SK-N-SH treated with all-trans-retinoic acid at 6 μM for 48 hours (cell line): Measurements from ENCODE around the gene PTPRD.

Experiments
- ATAC-seq: fragments of 200-7000 bp; cut with Tn5 transposase; 3 replicates; pipeline ENCODE4 v1.9.1; 2020; ENCODE audit warnings: mild to moderate bottlenecking, moderate library complexity
- ARNTL ChIP-seq: fragments of 450-650 bp; formaldehyde crosslinking; IDR thresholded peaks from 2 replicates; pipeline ENCODE4 v1.5.0; 2020; ENCODE audit warnings: low read depth, mild to moderate bottlenecking, moderate library complexity, borderline replicate concordance
- BACH2 ChIP-seq: fragments of 250-450 bp; sonication (Bioruptor Pico); IDR thresholded peaks from 2 replicates; pipeline ENCODE4 v1.9.0; 2021; ENCODE audit warnings: mild to moderate bottlenecking, borderline replicate concordance
- CREB5 ChIP-seq: fragments of 250-450 bp; sonication (Bioruptor Pico); IDR thresholded peaks from 2 replicates; pipeline ENCODE4 v1.5.1; 2020; ENCODE audit warnings: low read depth, mild to moderate bottlenecking, moderate library complexity
- CSRNP3 ChIP-seq: fragments of 250-450 bp; sonication (Bioruptor Pico); IDR thresholded peaks from 2 replicates; pipeline ENCODE4 v1.5.1; 2021; ENCODE audit warnings: mild to moderate bottlenecking, moderate library complexity
- GLIS3 ChIP-seq: fragments of 250-450 bp; sonication (Bioruptor Pico); IDR thresholded peaks from 2 replicates; pipeline ENCODE4 v1.5.0; 2020; ENCODE audit warnings: mild to moderate bottlenecking, moderate library complexity
- ISL1 ChIP-seq: fragments of 250-450 bp; sonication (Bioruptor Pico); IDR thresholded peaks from 2 replicates; pipeline ENCODE4 v2.1.2; 2022; ENCODE audit warnings: mild to moderate bottlenecking, moderate library complexity
- OSR1 ChIP-seq: fragments of 250-450 bp; sonication (Bioruptor Pico); IDR thresholded peaks from 2 replicates; pipeline ENCODE4 v1.8.0; 2022; ENCODE audit warnings: moderate library complexity, mild to moderate bottlenecking, inconsistent platforms
- POU6F1 ChIP-seq: fragments of 250-450 bp; sonication (Bioruptor Pico); IDR thresholded peaks from 2 replicates; pipeline ENCODE4 v1.8.0; 2021; ENCODE audit warnings: low read depth, mild to moderate bottlenecking, moderate library complexity, borderline replicate concordance
- PPARA ChIP-seq: fragments of 250-450 bp; sonication (Bioruptor Pico); IDR thresholded peaks from 2 replicates; pipeline ENCODE4 v1.5.0; 2020; ENCODE audit warnings: mild to moderate bottlenecking, borderline replicate concordance
- RARB ChIP-seq: fragments of 250-450 bp; sonication (Bioruptor Pico); IDR thresholded peaks from 2 replicates; pipeline ENCODE4 v1.8.0; 2021; ENCODE audit warnings: mild to moderate bottlenecking, moderate library complexity
- SNAI2 ChIP-seq: fragments of 250-450 bp; sonication (Bioruptor Pico); IDR thresholded peaks from 2 replicates; pipeline ENCODE4 v1.5.0; 2020; ENCODE audit warnings: mild to moderate bottlenecking, moderate library complexity
- TCF4 ChIP-seq: fragments of 250-450 bp; sonication (Bioruptor Pico); IDR thresholded peaks from 2 replicates; pipeline ENCODE4 v1.8.0; 2021; ENCODE audit warnings: mild to moderate bottlenecking, moderate library complexity, borderline replicate concordance
- TOX ChIP-seq: fragments of 250-450 bp; sonication (Bioruptor Pico); IDR thresholded peaks from 2 replicates; pipeline ENCODE4 v1.8.0; 2021; ENCODE audit warnings: mild to moderate bottlenecking, moderate library complexity, borderline replicate concordance
- TSHZ2 ChIP-seq: fragments of 250-450 bp; sonication (Bioruptor Pico); IDR thresholded peaks from 2 replicates; pipeline ENCODE4 v1.5.0; 2020; ENCODE audit warnings: mild to moderate bottlenecking, moderate library complexity
- ZC3H10 ChIP-seq: fragments of 250-450 bp; sonication (Bioruptor Pico); IDR thresholded peaks from 2 replicates; pipeline ENCODE4 v1.5.1; 2021; ENCODE audit warnings: mild to moderate bottlenecking, moderate library complexity
- ZFP3 ChIP-seq: fragments of 250-450 bp; sonication (Bioruptor Pico); IDR thresholded peaks from 2 replicates; pipeline ENCODE4 v1.5.0; 2020; ENCODE audit warnings: mild to moderate bottlenecking, moderate library complexity
- ZFP30 ChIP-seq: fragments of 450-650 bp; formaldehyde crosslinking; IDR thresholded peaks from 2 replicates; pipeline ENCODE4 v1.5.0; 2022; ENCODE audit warnings: mild to moderate bottlenecking, moderate library complexity
- ZNF565 ChIP-seq: fragments of 450-650 bp; formaldehyde crosslinking; conservative IDR thresholded peaks from 2 replicates; pipeline ENCODE4 v1.5.0; 2020; ENCODE audit warnings: low read depth, mild to moderate bottlenecking, moderate library complexity
- ZNF70 ChIP-seq: fragments of 450-650 bp; formaldehyde crosslinking; IDR thresholded peaks from 2 replicates; pipeline ENCODE4 v1.5.0; 2020; ENCODE audit warnings: mild to moderate bottlenecking, moderate library complexity
- ZNF8 ChIP-seq: fragments of 450-650 bp; formaldehyde crosslinking; IDR thresholded peaks from 2 replicates; pipeline ENCODE4 v1.5.0; 2020; ENCODE audit warnings: mild to moderate bottlenecking, moderate library complexity

The PTPRD gene

GRCh38 chr9:8706998-8707397, 1905.8 kb downstream of the PTPRD start:
- no peak for ATAC-seq
- TF ChIP-seq TCF4 (CRISPR knock-in tag), result no peak
- no peak for TF ChIP-seq OSR1 (CRISPR knock-in tag)
- TF ChIP-seq ARNTL (CRISPR knock-in tag), result no peak
- TF ChIP-seq ZNF565, result no peak
- no peak for TF ChIP-seq TSHZ2 (CRISPR knock-in tag)
- no peak for TF ChIP-seq ISL1 (CRISPR knock-in tag)
- no peak for TF ChIP-seq CREB5
- TF ChIP-seq ZFP3, result no peak

- TF ChIP-seq ZFP3 (no peak), BACH2 (CRISPR knock-in tag) (no peak), OSR1 (CRISPR knock-in tag) (no peak), PPARA (no peak), ISL1 (CRISPR knock-in tag) (no peak), ZNF8 (CRISPR knock-in tag) (no peak), CSRNP3 (CRISPR knock-in tag) (no peak), POU6F1 (CRISPR knock-in tag) (no peak), ZFP30 (CRISPR knock-in tag) (no peak), GLIS3 (CRISPR knock-in tag) (no peak), TCF4 (CRISPR knock-in tag) (no peak), CREB5 (no peak)
- TF ChIP-seq, all 23 proteins: peak for 0
- no peak for ATAC-seq
Observed at GRCh38 chr9:8706531-8706930, 1906.3 kb downstream of the PTPRD start.

GRCh38 chr9:8705861-8706260, 1906.9 kb downstream of the PTPRD start:
- ATAC-seq, result no peak
- TF ChIP-seq ZFP3, result no peak
- no peak for TF ChIP-seq CREB5
- no peak for TF ChIP-seq RARB
- TF ChIP-seq ISL1 (CRISPR knock-in tag), result no peak
- no peak for TF ChIP-seq TCF4 (CRISPR knock-in tag)
- no peak for TF ChIP-seq SNAI2 (CRISPR knock-in tag)
- no peak for TF ChIP-seq TOX (CRISPR knock-in tag)
- no peak for TF ChIP-seq ZNF70 (CRISPR knock-in tag)
- TF ChIP-seq ZC3H10 (CRISPR knock-in tag), result no peak
- no peak for TF ChIP-seq BACH2 (CRISPR knock-in tag)
